GM12891 (cell line): ENCODE data around the gene ZNF236.

ENCODE experiments used
- DNase-seq: peaks from one replicate; pipeline ENCODE4 v3.0.0; 2011; ENCODE audit warnings: low spot score; ENCODE audit not compliant: insufficient read length
- FAIRE-seq: peaks from 2 replicates; lab custom pipeline; 2011; peaks lifted over from hg19 to GRCh38; lab: Jason Lieb, UNC
- PAX5 ChIP-seq: IDR thresholded peaks from 2 replicates; pipeline ENCODE4 v1.6.1; 2011; ENCODE audit warnings: low read length, moderate library complexity, mild to moderate bottlenecking; ENCODE audit not compliant: insufficient read depth, severe bottlenecking
- POLR2A ChIP-seq: IDR thresholded peaks from 2 replicates; pipeline ENCODE4 v1.6.1; 2011; ENCODE audit warnings: low read depth, low read length, control low read depth
- POLR2AphosphoS5 ChIP-seq: IDR thresholded peaks from 2 replicates; pipeline ENCODE4 v1.6.1; 2011; ENCODE audit warnings: low read depth, low read length, control low read depth
- POU2F2 ChIP-seq: IDR thresholded peaks from 2 replicates; pipeline ENCODE4 v1.6.1; 2011; ENCODE audit warnings: low read depth, mild to moderate bottlenecking, control low read depth, low read length, moderate library complexity
- SPI1 ChIP-seq: IDR thresholded peaks from 2 replicates; pipeline ENCODE4 v1.6.1; 2011; ENCODE audit warnings: low read depth, low read length, control low read depth
- TAF1 ChIP-seq: IDR thresholded peaks from 2 replicates; pipeline ENCODE4 v1.6.1; 2011; ENCODE audit warnings: low read depth, low read length, control low read depth

Gene ZNF236

DNA sequence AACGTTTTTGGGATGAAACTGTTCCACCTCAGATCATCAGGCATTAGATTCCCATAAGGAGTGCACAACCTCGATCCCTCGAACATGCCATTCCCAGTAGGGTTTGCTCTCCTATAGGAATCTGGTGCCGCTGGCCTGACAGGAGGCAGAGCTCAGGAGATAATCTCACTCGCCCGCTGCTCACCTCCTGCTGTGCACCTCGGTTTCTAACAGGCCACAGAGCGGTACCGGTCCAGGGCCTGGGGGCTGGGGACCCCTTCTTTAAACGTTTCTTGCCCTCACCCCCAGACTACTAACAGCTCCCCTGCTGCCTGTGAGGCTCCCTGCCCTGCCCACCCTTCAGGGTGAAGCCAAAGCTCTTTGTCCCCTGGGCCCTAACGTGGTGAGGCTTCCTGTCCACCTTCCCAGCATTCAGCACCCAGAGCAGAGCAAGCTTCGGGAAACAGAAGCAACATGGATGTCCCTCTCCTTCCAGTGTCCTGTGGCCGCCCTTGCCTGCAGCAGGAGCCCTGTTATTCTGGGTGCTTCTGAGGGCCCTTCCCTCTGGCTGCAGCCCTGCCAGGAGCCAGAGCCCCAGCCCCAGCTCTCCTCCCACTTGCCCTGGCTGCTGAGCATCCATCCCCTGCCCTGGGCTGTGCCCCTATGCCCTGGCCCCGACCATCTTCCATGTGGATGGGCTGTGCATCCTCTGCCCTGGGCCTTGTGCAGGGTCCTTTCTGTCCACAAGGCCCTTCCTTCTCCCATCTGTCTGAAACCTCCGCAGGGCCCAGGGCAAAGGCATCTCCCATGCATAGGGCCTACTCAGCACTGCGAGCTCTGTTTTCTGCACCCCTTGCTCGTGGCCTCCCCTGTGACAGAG lies 170.1 kb downstream of the ZNF236 start:
- FAIRE-seq = no peak

DNA sequence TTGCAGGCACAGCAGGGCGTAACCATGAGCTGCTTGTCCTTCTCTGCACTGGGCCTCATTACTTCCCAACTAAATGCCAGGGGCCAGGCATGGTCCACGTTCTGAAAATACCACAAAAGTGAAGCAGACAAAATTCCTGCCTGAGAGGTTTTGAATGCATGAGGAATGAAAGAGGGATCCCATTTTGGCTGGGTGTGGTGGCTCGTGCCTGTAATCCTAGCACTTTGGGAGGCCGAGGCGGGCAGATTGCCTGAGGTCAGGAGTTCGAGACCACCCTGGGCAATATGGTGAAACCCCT lies 170.7 kb downstream of the ZNF236 start:
- FAIRE-seq = no peak

More for the DNA sequence above, 170.1 kb downstream of the ZNF236 start:
- no peak for TF ChIP-seq TAF1
- no peak for TF ChIP-seq POLR2AphosphoS5
- no peak for TF ChIP-seq PAX5
- no peak for TF ChIP-seq POU2F2
- no peak for TF ChIP-seq POLR2A
- no peak for TF ChIP-seq SPI1
- DNase-seq = no peak

DNA sequence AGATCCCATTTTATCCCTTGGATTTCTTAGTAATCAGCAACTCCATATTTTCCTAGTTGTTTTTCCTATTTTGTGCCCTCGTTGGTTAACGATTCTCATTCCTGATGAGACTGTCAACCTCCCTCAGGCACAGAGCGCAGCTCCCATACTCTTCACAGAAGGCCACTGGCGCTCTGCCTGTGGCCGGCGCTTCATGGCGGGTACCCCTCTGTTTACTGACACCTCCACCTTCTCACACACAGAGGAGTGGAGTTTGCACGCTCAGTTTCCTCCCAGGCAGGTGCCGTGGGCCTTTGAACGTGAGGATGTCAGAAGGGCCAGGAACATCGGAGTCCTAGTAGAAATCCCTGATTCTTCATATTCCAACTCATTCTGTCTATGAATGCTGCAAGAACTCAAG lies 171.2 kb downstream of the ZNF236 start:
- TF ChIP-seq SPI1 = no peak
- no peak for TF ChIP-seq TAF1
- TF ChIP-seq POLR2AphosphoS5 = no peak
- TF ChIP-seq POU2F2 = no peak
- no peak for TF ChIP-seq POLR2A
- no peak for TF ChIP-seq PAX5
- DNase-seq (no peak), FAIRE-seq (no peak)

More for the DNA sequence above, 170.7 kb downstream of the ZNF236 start:
- DNase-seq = no peak
- no peak for TF ChIP-seq SPI1
- TF ChIP-seq POLR2AphosphoS5 = no peak
- no peak for TF ChIP-seq PAX5
- TF ChIP-seq TAF1 = no peak
- TF ChIP-seq POLR2A = no peak
- TF ChIP-seq POU2F2 = no peak

DNA sequence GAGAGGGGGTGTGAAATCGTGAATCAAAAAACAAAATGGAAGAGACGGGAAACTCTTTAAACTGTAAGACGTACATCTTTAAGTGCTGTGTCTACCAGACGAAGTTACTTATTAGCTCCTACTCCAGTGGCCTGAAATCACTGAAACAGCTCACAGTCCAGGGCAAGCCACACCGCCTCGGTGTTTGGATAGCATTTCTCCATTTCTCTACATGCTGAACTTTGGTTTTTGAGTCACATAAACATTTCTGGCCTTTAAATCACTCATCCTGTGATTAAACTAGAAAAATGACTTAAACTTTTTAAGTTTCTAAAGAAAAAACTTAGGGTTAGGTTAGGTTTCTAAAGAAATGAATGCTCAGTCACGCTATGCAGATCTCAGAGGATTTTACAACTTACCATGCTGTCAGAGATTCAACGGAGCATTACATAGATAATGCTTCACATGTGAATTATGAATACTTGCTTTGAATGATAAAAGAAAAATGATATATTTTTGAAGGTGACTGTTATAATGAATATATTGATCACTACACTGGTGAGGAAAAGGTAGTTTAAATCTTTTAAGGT lies 171.8 kb downstream of the ZNF236 start:
- TF ChIP-seq SPI1 (no peak), POU2F2 (no peak), POLR2AphosphoS5 (no peak), TAF1 (no peak)
- no peak for FAIRE-seq
- no peak for DNase-seq

DNA sequence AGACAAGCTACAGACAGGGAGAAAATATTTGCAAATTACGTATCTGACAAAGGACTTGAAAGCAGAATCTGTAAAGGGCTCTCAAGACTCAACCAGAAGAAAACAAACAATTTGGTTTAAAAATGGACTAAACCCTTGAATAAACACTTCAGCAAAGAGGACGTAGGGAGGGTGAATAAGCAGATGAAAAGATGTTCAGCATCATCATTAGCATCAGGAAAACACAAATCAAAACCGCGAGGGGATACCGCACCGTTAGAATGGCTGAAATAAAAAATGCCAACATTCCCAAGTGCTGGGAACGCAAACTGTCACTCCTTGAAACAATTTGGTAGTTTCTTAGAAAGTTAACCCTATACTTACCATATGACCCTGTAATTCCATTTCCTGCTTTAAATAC lies 173.5 kb downstream of the ZNF236 start:
- FAIRE-seq = no peak
- TF ChIP-seq POLR2AphosphoS5 (no peak), SPI1 (no peak), TAF1 (no peak), POU2F2 (no peak), PAX5 (no peak), POLR2A (no peak)
- no peak for DNase-seq

DNA sequence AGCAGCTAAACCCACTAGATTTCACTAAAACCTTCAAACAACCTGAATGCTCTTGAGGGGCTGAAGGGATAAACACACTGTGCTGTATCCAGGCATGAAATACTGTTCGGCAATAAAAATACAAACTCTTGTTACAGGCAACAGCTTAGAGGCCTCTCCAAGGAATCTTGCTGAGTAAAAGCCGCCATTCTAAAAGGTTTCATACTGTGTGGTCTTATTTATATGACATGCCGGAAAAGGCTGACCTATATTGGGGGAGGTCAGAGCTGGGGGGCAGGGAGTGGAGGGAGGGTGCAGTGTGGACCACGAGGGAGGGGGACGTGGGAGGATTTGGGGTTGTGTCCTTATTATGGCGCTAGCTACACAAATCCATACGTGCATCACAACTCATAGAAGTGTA lies 174.1 kb downstream of the ZNF236 start:
- DNase-seq (no peak), FAIRE-seq (no peak)
- TF ChIP-seq POLR2A (no peak), TAF1 (no peak), PAX5 (no peak), POLR2AphosphoS5 (no peak), POU2F2 (no peak), SPI1 (no peak)

DNA sequence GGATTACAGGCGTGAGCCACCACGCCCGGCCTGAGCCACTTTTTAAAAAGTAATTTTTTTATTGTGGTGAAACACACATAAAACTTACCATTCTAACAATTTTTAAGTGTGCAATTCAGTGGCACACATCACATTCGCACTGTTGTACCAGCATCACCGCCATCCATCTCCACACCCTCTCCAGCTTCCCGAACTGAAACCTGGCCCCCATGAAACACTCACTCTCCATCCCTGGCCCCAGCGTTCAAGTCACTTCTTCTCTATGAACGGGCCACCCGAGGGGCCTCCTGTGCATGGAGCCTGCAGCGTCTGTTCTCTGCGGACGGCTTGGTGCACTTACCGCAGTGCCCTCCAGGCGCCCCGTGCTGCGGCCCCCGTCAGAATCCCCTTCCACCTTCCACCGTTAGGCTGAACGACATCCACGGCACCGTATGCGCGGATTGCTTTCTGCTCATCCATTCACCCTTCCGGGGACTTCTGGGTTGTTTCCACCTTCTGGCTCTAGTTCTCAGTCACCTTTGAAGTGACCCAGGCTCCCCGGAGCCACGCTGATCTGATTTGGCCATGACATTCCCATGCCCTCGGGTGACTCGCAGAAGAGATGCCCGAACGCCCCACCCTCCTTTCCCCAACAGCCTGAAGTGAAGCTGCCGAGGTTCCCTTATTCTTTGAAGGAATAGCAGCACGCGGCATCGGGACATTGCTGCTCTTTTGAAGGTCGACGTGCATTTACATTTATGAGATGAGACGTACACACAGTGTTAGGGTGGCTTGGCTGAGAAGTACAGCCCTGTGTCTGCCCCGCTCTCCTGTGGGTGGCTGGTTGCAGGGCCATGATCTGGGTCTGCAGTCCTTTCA lies 175.8 kb downstream of the ZNF236 start:
- DNase-seq (no peak), FAIRE-seq (no peak)
- TF ChIP-seq SPI1 = no peak
- no peak for TF ChIP-seq POLR2A
- TF ChIP-seq TAF1 = no peak
- TF ChIP-seq POU2F2 = no peak
- TF ChIP-seq POLR2AphosphoS5 = no peak
- TF ChIP-seq PAX5 = no peak

DNA sequence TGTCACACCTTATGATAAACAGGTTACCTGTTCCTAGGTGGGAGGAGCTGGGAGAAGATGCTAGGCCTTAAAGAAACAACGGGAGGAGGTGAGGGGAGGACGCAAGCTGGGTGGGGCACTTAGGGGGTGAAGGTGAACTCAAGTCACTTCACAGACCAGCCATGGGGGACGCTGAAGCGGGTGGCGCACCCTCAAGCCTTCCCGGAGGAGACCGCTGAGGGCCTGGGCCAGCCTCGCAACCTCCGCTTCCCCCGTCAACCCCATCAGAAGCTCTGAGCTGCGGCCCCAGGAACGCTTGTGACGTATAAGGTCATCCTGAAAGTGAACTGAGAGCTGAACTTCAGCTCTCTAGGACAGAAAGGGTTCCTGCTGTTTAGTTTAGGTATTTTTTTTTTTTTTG lies 176.7 kb downstream of the ZNF236 start:
- FAIRE-seq = no peak
- TF ChIP-seq POLR2A (no peak), POLR2AphosphoS5 (no peak), TAF1 (no peak), SPI1 (no peak), POU2F2 (no peak), PAX5 (no peak)
- DNase-seq = no peak

DNA sequence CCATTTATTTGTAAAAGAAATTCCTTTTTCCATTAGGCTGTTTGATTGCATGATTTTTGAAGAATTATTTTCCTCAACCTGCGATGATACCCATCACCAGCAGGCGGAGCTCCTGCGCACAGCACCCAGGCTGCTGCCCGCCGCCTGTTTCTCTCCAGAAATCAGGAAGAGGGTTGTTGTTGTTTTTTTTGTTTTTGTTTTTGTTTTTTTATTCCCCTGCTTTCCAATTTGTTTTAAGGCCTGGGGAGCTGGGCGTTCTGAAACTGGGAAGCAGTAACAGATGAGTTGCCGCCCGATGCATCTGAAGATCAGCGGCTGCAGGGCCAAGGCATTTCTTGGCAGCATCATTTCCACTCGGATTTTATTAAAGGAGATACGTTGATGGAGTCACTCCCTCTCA lies 178.2 kb downstream of the ZNF236 start:
- no peak for TF ChIP-seq POLR2A
- TF ChIP-seq POLR2AphosphoS5 = no peak
- no peak for TF ChIP-seq PAX5
- no peak for TF ChIP-seq POU2F2
- no peak for TF ChIP-seq TAF1
- FAIRE-seq = peak; percentile 72
- DNase-seq = peak; percentile 56
